NCI-H748 (cell line): ENCODE data around the gene ZGLP1.
A peak's percentile ranks its signal among the peaks of the same experiment; 100 is the strongest.
"Not testable (repeated sequence)": the region's sequence is repeated elsewhere in the genome, so short reads cannot be mapped to it uniquely, and the experiment has no call there.

Experiments used
- DNase-seq: peaks from one replicate; lab custom pipeline; 2025; ENCODE audit not compliant: unreplicated experiment; lab: John Stamatoyannopoulos, UW

The ZGLP1 gene

GRCh38 chr19:10309423-10309822 lies at the start of gene ZGLP1:
ZGLP1 (minus strand) TSS chr19:10309815.
- no peak for DNase-seq

DNA sequence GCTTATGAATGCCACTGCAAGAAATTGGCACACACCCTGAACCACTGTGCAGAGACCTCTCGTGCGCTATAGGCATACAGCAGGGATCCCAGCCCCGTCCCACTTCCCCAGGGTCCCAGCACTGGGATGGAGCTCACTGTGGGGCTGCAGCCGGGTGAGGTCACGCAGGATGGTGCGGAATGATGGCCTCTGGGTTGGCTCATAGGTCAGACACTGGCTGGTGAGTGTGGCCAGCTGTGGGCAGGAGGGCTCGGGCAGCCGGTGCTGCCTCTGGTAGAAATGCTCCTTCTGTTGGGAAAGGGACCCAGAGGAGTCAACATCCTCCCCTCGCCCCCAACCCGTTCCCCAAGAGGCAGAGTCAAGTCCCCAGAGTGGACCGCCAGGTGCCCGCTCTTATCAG lies 46.8 kb upstream of the ZGLP1 start:
- no peak for DNase-seq

DNA sequence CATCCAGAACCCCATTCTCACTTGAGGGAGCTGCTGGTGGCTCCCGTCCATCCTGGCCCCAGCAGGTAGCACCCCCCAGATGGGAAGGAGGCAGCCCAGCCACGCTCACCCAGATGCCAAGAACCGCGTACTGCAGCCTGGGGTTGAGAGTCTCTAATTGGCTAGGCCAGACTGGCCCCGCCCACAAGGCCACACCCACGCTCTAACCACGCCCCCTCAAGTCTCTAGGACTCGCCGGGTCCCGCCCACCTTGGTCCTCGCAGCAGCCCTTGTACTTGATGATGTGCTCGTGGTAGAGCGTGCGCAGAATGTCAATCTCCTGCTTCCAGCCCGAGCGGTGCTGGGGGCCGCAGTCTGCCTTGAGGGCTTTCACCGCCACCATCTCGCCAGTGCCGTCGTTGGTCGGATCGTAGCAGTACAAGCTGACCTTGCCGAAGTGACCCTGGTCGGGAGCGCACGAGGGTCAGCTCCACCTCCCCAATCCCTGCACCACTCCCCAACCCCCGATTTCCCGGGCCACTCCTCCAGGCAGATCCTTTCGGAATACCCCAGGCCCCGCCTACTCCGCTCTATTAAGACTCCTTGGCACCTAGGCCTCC lies 44.3 kb upstream of the ZGLP1 start:
- no peak for DNase-seq

- DNase-seq, result no peak
Measured at GRCh38 chr19:10352764-10353671, 43.4 kb upstream of the ZGLP1 start.

DNA sequence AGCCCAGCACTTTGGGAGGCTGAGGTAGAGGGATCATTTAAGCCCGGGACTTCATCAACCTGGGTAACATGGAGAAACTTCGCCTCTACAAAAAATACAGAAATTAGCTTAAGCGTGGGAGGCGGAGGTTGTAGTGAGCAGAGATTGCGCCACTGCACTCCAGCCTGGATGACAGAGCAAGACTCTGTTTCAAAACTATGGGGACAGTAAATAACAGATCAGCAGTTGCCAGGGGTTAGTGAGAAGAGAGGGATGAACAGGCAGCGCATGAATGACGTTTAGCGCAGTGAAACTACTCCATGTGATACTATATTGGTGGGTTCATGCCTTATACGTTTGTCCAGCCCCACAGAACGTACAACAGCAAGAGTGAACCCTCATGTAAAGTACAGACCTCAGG lies 36.9 kb upstream of the ZGLP1 start:
- DNase-seq, result no peak

- no peak for DNase-seq
Measured at GRCh38 chr19:10344780-10345179, 35.2 kb upstream of the ZGLP1 start.

- no peak for DNase-seq
Measured at GRCh38 chr19:10343495-10343894, 33.9 kb upstream of the ZGLP1 start.

GRCh38 chr19:10339977-10340376 lies 30.4 kb upstream of the ZGLP1 start:
- DNase-seq, result no peak

DNA sequence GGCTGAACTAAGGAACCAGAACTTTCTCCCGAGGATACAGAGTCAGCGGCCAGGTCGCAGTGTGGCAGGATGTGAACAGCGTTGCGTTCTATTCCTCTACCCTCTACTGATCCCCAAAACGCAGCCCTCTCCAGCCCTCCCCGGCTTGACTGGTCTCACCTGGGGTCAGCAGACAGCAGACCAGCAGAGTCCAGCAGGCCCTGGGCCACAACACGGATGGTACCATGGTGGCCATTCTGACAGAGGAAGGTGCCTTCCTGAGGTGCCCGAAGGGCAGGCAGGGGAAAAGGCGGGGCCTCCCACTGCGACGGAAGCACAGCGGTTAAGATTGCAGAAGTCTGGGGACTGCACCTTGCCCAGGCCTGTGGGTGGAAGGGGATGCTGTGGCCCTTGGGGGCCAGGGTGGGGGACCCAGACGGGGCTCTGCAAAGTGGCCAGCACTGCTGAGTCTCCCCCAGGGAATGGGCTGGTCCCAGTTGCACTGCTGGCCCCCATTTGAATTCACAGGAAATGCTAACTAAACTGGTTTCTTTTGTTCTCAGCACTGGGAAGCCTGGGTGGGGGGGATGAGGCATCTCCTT lies 29.9 kb upstream of the ZGLP1 start, which contains the start of gene ICAM3:
TSS of gene ICAM3 (minus strand) at position 245 of the 581 bp plus-strand sequence. CDS start at position 235, 10 bp downstream.
- no peak for DNase-seq

GRCh38 chr19:10338940-10339339 lies 29.3 kb upstream of the ZGLP1 start:
- no peak for DNase-seq

DNA sequence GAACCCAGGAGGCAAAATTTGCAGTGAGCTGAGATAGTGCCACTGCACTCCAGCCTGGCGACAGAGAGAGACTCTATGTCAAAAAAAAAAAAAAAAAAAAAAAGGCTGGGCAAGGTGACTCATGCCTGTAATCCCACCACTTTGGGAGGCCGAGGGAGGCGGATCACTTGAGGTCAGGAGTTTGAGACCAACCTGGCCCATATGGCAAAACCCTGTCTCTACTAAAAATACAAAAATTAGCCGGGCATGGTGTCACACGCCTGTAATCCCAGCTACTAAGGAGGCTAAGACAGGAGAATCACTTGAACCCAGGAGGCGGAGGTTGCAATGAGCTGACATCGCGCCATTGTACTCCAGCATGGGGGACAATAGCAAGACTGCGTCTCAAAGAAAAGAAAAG lies 27.1 kb upstream of the ZGLP1 start:
- DNase-seq, result not testable (repeated sequence)

- no peak for DNase-seq
Measured at GRCh38 chr19:10335352-10335985, 25.9 kb upstream of the ZGLP1 start.

- DNase-seq, result peak; percentile 68
Measured at GRCh38 chr19:10334588-10335351, 25.2 kb upstream of the ZGLP1 start.

GRCh38 chr19:10333758-10334587 lies 24.4 kb upstream of the ZGLP1 start:
- DNase-seq, result peak; percentile 61

- DNase-seq, result peak; percentile 93
Measured at GRCh38 chr19:10332965-10333757, 23.5 kb upstream of the ZGLP1 start, which contains the start of gene RAVER1. RAVER1 (minus strand) TSS chr19:10333529; CDS start chr19:10333507, 22 bp downstream.

GRCh38 chr19:10332158-10332964 lies 22.7 kb upstream of the ZGLP1 start:
- DNase-seq, result peak; percentile 26

DNA sequence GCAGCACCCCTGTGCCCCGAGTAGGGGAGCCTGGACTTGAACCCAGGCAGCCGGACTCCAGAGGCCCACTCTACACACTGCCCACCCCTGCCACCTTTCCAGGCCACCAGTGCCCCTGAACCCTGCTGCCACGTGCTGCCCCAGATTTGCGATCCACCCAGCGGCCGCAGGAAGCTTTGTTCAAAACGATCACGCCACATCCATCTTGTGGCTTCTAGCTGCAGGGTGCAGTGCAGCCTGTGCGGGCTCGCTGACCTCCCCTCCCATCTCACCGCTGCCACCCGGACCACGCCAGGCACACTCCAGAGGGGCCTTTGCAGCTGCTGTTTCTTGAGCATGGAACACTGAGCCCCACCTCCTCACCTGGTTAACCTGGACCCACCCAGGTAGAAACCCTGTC lies 19.9 kb upstream of the ZGLP1 start:
- no peak for DNase-seq
